Keratinocyte (primary cell): ENCODE measurements around the gene SHROOM1. TPM values are rescaled to one million over a fixed set of nuclear protein-coding genes. Genes with fewer than 3 reads are reported as not detected.

ENCODE experiments used
- DNase-seq: peaks from one replicate; pipeline ENCODE4 v3.0.0-alpha.2; 2011; ENCODE audit warnings: low read depth, missing footprints, low spot score
- FAIRE-seq: peaks from 2 replicates; lab custom pipeline; 2011; peaks lifted over from hg19 to GRCh38; lab: Jason Lieb, UNC
- H2AFZ ChIP-seq: 2 replicates; pipeline ENCODE4 v1.6.0; 2012; ENCODE audit warnings: low read length, control low read depth, inconsistent platforms; ENCODE audit not compliant: control insufficient read depth
- H3K27ac ChIP-seq: 2 replicates; pipeline ENCODE4 v1.5.1; 2011; ENCODE audit warnings: low read length; ENCODE audit not compliant: control insufficient read depth, insufficient read depth
- H3K27me3 ChIP-seq: 3 replicates; pipeline ENCODE4 v1.6.0; 2011; ENCODE audit warnings: low read length; ENCODE audit not compliant: control insufficient read depth, insufficient read depth; ENCODE audit errors: extremely low read depth
- H3K36me3 ChIP-seq, 2 experiments: 2 replicates in 1 of 2; 3 replicates in 1 of 2; pipeline ENCODE4 v1.5.1; 2011; ENCODE audit warnings: low read length in 2 of 2, mild to moderate bottlenecking in 1 of 2; ENCODE audit not compliant: control insufficient read depth in 2 of 2, insufficient read depth in 2 of 2; ENCODE audit errors: extremely low read depth in 1 of 2
- H3K4me1 ChIP-seq: 3 replicates; pipeline ENCODE4 v1.5.1; 2011; ENCODE audit warnings: low read length; ENCODE audit not compliant: control insufficient read depth, insufficient read depth; ENCODE audit errors: extremely low read depth
- H3K4me2 ChIP-seq: 3 replicates; pipeline ENCODE4 v1.6.0; 2011; ENCODE audit warnings: low read depth, low read length; ENCODE audit not compliant: control insufficient read depth, insufficient read depth; ENCODE audit errors: extremely low read depth
- H3K4me3 ChIP-seq, 3 experiments: fragments of 200-600 bp in 1 of 3; sonication (generic) in 1 of 3; 2 replicates in 2 of 3; 3 replicates in 1 of 3; pipeline ENCODE4 v1.5.1; 2011 to 2016; ENCODE audit warnings: low read length in 3 of 3, mild to moderate bottlenecking in 3 of 3, control low read depth in 2 of 3, inconsistent platforms in 1 of 3, low read depth in 1 of 3, mixed read lengths in 1 of 3, mixed run types in 1 of 3, moderate library complexity in 1 of 3; ENCODE audit not compliant: control insufficient read depth in 2 of 3, insufficient read depth in 2 of 3; ENCODE audit errors: extremely low read depth in 1 of 3
- H3K79me2 ChIP-seq: 2 replicates; pipeline ENCODE4 v1.6.0; 2012; ENCODE audit warnings: low read length; ENCODE audit not compliant: control insufficient read depth, insufficient read depth
- H3K9ac ChIP-seq: 3 replicates; pipeline ENCODE4 v1.6.0; 2011; ENCODE audit warnings: low read length; ENCODE audit not compliant: control insufficient read depth, insufficient read depth; ENCODE audit errors: extremely low read depth
- H3K9me1 ChIP-seq: 3 replicates; pipeline ENCODE4 v1.6.0; 2011; ENCODE audit warnings: low read length; ENCODE audit not compliant: control insufficient read depth, insufficient read depth; ENCODE audit errors: extremely low read depth
- H3K9me3 ChIP-seq: 2 replicates; pipeline ENCODE4 v1.5.1; 2012; ENCODE audit warnings: low read depth, low read length; ENCODE audit not compliant: control insufficient read depth
- H4K20me1 ChIP-seq: 3 replicates; pipeline ENCODE4 v1.6.0; 2011; ENCODE audit warnings: low read length; ENCODE audit not compliant: control insufficient read depth, insufficient read depth; ENCODE audit errors: extremely low read depth
- CTCF ChIP-seq, 3 experiments: IDR thresholded peaks in 1 of 3; conservative IDR thresholded peaks in 1 of 3; optimal IDR thresholded peaks in 1 of 3; 2 replicates in 2 of 3; 3 replicates in 1 of 3; pipeline versions ENCODE3 to v1.5.1; 2011; ENCODE audit warnings: low read length in 3 of 3, mild to moderate bottlenecking in 3 of 3, moderate library complexity in 2 of 3, control low read depth in 1 of 3, inconsistent platforms in 1 of 3; ENCODE audit not compliant: insufficient read depth in 2 of 3; ENCODE audit errors: extremely low read depth in 1 of 3
- EZH2 ChIP-seq: IDR thresholded peaks from one replicate; pipeline ENCODE4 v1.6.1; 2012; ENCODE audit warnings: inconsistent platforms, mild to moderate bottlenecking, low read length, moderate library complexity
- dilution Hi-C: fragments of 300-500 bp; cut with MboI; formaldehyde crosslinking; loops from one replicate; pipeline ENCODE4 v1.7.0; 2020; ENCODE audit warnings: low sequenced_read_pairs; ENCODE audit not compliant: extremely low pct_ligation_motif_present
- polyA plus RNA-seq, 5 experiments: library from polyadenylated mRNA; depleted of rRNA in 3 of 5; stranded (reverse) in 3 of 5; stranded (forward) in 1 of 5; unstranded in 1 of 5; fragments of >200 nt; gene quantifications; 1 replicate in 1 of 5; 2 replicates in 3 of 5; 3 replicates in 1 of 5; pipeline versions ENCODE4 v1.2.1 to v1.2.3, GENCODE V29; 2011 to 2012; ENCODE audit warnings: missing spikeins in 2 of 5, low read depth in 1 of 5, low replicate concordance in 1 of 5

SHROOM1 gene
- polyA plus RNA-seq, 1 donor (not counting 4 experiments of a cell fraction or from before 2014, with no cell fraction given): 0.25 TPM

DNA sequence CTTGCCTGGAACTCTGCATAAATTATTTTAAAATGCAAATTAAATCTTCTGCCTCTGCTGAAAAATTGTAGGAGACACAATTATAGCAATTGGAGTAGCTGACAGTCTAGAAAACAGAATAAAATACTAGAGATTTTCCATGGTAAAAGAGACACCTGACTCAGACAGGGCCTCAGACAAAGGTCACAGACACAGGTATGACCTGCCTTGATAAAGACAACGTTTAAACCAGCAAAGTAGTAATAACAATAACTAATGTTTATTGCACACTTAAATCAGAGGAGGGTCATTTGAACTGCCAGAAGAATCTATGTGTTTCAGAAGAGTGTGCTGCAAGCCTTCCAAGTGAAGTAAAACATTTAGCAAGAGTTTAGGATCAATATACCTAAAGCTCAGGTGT is 13.4 kb downstream of the SHROOM1 start:
- no peak for FAIRE-seq
- peaks cover 35% of the 10 kb centered on the region for H3K27me3 ChIP-seq
- no peak for DNase-seq

DNA sequence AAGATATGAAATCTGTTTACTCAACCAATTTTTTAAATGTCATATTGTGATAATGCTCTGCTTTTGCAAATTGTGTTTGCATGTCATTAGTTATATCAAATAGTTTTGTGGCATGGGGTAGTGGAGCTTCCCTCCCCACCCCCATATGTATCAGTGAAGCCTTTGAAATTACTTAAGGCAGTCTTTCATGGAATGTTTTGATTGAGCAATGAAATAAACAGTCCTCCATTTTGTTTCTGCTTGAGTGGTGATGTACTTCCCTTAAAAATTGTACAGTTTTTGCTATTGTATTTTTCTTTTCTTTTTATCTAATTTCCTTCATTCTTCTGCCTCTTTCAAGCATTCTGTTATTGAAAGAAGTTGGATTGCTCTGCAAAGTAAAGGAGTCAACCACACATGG is 13.9 kb downstream of the SHROOM1 start:
- H3K4me1 ChIP-seq: no peaks in the 10 kb centered on the region
- no peaks in the 10 kb centered on the region for H4K20me1 ChIP-seq
- no peak overlapping the region for H3K9ac ChIP-seq
- TF ChIP-seq CTCF (optimal IDR thresholded peaks at IDR 0.05 in 1 of 3, IDR thresholded peaks at IDR 0.05 in 1 of 3, conservative IDR thresholded peaks at IDR 0.05 in 1 of 3; ENCODE audit: extremely low read depth in 1 of 3, insufficient read depth in 2 of 3, low read length in 3 of 3): no peak
- no peak for TF ChIP-seq EZH2
- H3K27me3 ChIP-seq: peaks cover 39% of the 10 kb centered on the region
- H3K4me2 ChIP-seq: no peak overlapping the region
- no peak overlapping the region for H2AFZ ChIP-seq
- DNase-seq: no peak
- dilution Hi-C loops: no loop called here
- no peaks in the 10 kb centered on the region for H3K9me1 ChIP-seq
- no peaks in the 10 kb centered on the region for H3K36me3 ChIP-seq
- no peaks in the 10 kb centered on the region for H3K79me2 ChIP-seq
- FAIRE-seq: no peak
- no peaks in the 10 kb centered on the region for H3K9me3 ChIP-seq
- no peak overlapping the region for H3K27ac ChIP-seq
- H3K4me3 ChIP-seq: no peak overlapping the region

More for the DNA sequence above, 13.4 kb downstream of the SHROOM1 start:
- H3K9ac ChIP-seq: no peak overlapping the region
- H3K4me3 ChIP-seq: no peak overlapping the region
- TF ChIP-seq EZH2 (no peak), CTCF (optimal IDR thresholded peaks at IDR 0.05 in 1 of 3, IDR thresholded peaks at IDR 0.05 in 1 of 3, conservative IDR thresholded peaks at IDR 0.05 in 1 of 3; ENCODE audit: extremely low read depth in 1 of 3, insufficient read depth in 2 of 3, low read length in 3 of 3) (no peak)
- no peak overlapping the region for H3K4me2 ChIP-seq
- H3K9me1 ChIP-seq: no peaks in the 10 kb centered on the region
- H3K27ac ChIP-seq: no peak overlapping the region
- H3K9me3 ChIP-seq: no peaks in the 10 kb centered on the region
- H2AFZ ChIP-seq: no peak overlapping the region
- no peaks in the 10 kb centered on the region for H4K20me1 ChIP-seq
- no peaks in the 10 kb centered on the region for H3K4me1 ChIP-seq
- dilution Hi-C loops: no loop called here
- H3K36me3 ChIP-seq: no peaks in the 10 kb centered on the region
- H3K79me2 ChIP-seq: no peaks in the 10 kb centered on the region
